C4-2B (cell line): ENCODE data around the gene ITGAV.

Experiments used
- H3K27ac ChIP-seq: fragments of 450-650 bp; 2 replicates; pipeline ENCODE4 v1.5.1; 2017
- CTCF ChIP-seq: fragments of 450-650 bp; conservative IDR thresholded peaks from 2 replicates; pipeline ENCODE4 v1.5.1; 2017; ENCODE audit warnings: mild to moderate bottlenecking
- ZFX ChIP-seq: fragments of 450-650 bp; IDR thresholded peaks from 2 replicates; pipeline ENCODE4 v1.6.1; 2017

Gene ITGAV

GRCh38 chr2:186589612-186590349, at the start of gene ITGAV:
ITGAV (plus strand) TSS chr2:186590056; CDS start chr2:186590339, 283 bp downstream.
- TF ChIP-seq CTCF = 0 out of 2 replicates have a peak, but pooled peaks have one; percentile 3
- peak; percentile 80 for TF ChIP-seq ZFX
- H3K27ac ChIP-seq = peak within 1 kb of the TSS; percentile 98

GRCh38 chr2:186540941-186541340, 48.9 kb upstream of the ITGAV start:
- H3K27ac ChIP-seq = no peak overlapping the region

GRCh38 chr2:186542002-186542401, 47.9 kb upstream of the ITGAV start:
- H3K27ac ChIP-seq = no peak overlapping the region

More at GRCh38 chr2:186540941-186541340, 48.9 kb upstream of the ITGAV start:
- no peak for TF ChIP-seq CTCF
- TF ChIP-seq ZFX = no peak

GRCh38 chr2:186543561-186544131, 46.2 kb upstream of the ITGAV start:
- H3K27ac ChIP-seq = peak overlapping the region; percentile 26; the same call in 1 of the 2 replicates
- no peak for TF ChIP-seq CTCF
- no peak for TF ChIP-seq ZFX

More at GRCh38 chr2:186542002-186542401, 47.9 kb upstream of the ITGAV start:
- TF ChIP-seq CTCF = no peak
- TF ChIP-seq ZFX = no peak

GRCh38 chr2:186544255-186544675, 45.6 kb upstream of the ITGAV start:
- no peak overlapping the region for H3K27ac ChIP-seq
- no peak for TF ChIP-seq CTCF
- TF ChIP-seq ZFX = no peak

GRCh38 chr2:186546846-186547245, 43.0 kb upstream of the ITGAV start:
- no peak overlapping the region for H3K27ac ChIP-seq
- TF ChIP-seq CTCF (no peak), ZFX (no peak)

- H3K27ac ChIP-seq = no peak overlapping the region
- TF ChIP-seq CTCF (no peak), ZFX (no peak)
These were observed 38.4 kb upstream of the ITGAV start for GRCh38 chr2:186551323-186552050.
